Keratinocyte (primary cell): Measurements from ENCODE around the gene FRMD3. TPM values are rescaled to one million over a fixed set of nuclear protein-coding genes. Genes with fewer than 3 reads are reported as not detected.

ENCODE experiments used
- DNase-seq: peaks from one replicate; pipeline ENCODE4 v3.0.0-alpha.2; 2011; ENCODE audit warnings: low read depth, missing footprints, low spot score
- FAIRE-seq: peaks from 2 replicates; lab custom pipeline; 2011; peaks lifted over from hg19 to GRCh38; lab: Jason Lieb, UNC
- H2AFZ ChIP-seq: 2 replicates; pipeline ENCODE4 v1.6.0; 2012; ENCODE audit warnings: low read length, control low read depth, inconsistent platforms; ENCODE audit not compliant: control insufficient read depth
- H3K27ac ChIP-seq: 2 replicates; pipeline ENCODE4 v1.5.1; 2011; ENCODE audit warnings: low read length; ENCODE audit not compliant: control insufficient read depth, insufficient read depth
- H3K27me3 ChIP-seq: 3 replicates; pipeline ENCODE4 v1.6.0; 2011; ENCODE audit warnings: low read length; ENCODE audit not compliant: control insufficient read depth, insufficient read depth; ENCODE audit errors: extremely low read depth
- H3K36me3 ChIP-seq, 2 experiments: 2 replicates in 1 of 2; 3 replicates in 1 of 2; pipeline ENCODE4 v1.5.1; 2011; ENCODE audit warnings: low read length in 2 of 2, mild to moderate bottlenecking in 1 of 2; ENCODE audit not compliant: control insufficient read depth in 2 of 2, insufficient read depth in 2 of 2; ENCODE audit errors: extremely low read depth in 1 of 2
- H3K4me1 ChIP-seq: 3 replicates; pipeline ENCODE4 v1.5.1; 2011; ENCODE audit warnings: low read length; ENCODE audit not compliant: control insufficient read depth, insufficient read depth; ENCODE audit errors: extremely low read depth
- H3K4me2 ChIP-seq: 3 replicates; pipeline ENCODE4 v1.6.0; 2011; ENCODE audit warnings: low read depth, low read length; ENCODE audit not compliant: control insufficient read depth, insufficient read depth; ENCODE audit errors: extremely low read depth
- H3K4me3 ChIP-seq, 3 experiments: fragments of 200-600 bp in 1 of 3; sonication (generic) in 1 of 3; 2 replicates in 2 of 3; 3 replicates in 1 of 3; pipeline ENCODE4 v1.5.1; 2011 to 2016; ENCODE audit warnings: low read length in 3 of 3, mild to moderate bottlenecking in 3 of 3, control low read depth in 2 of 3, inconsistent platforms in 1 of 3, low read depth in 1 of 3, mixed read lengths in 1 of 3, mixed run types in 1 of 3, moderate library complexity in 1 of 3; ENCODE audit not compliant: control insufficient read depth in 2 of 3, insufficient read depth in 2 of 3; ENCODE audit errors: extremely low read depth in 1 of 3
- H3K79me2 ChIP-seq: 2 replicates; pipeline ENCODE4 v1.6.0; 2012; ENCODE audit warnings: low read length; ENCODE audit not compliant: control insufficient read depth, insufficient read depth
- H3K9ac ChIP-seq: 3 replicates; pipeline ENCODE4 v1.6.0; 2011; ENCODE audit warnings: low read length; ENCODE audit not compliant: control insufficient read depth, insufficient read depth; ENCODE audit errors: extremely low read depth
- H3K9me1 ChIP-seq: 3 replicates; pipeline ENCODE4 v1.6.0; 2011; ENCODE audit warnings: low read length; ENCODE audit not compliant: control insufficient read depth, insufficient read depth; ENCODE audit errors: extremely low read depth
- H3K9me3 ChIP-seq: 2 replicates; pipeline ENCODE4 v1.5.1; 2012; ENCODE audit warnings: low read depth, low read length; ENCODE audit not compliant: control insufficient read depth
- H4K20me1 ChIP-seq: 3 replicates; pipeline ENCODE4 v1.6.0; 2011; ENCODE audit warnings: low read length; ENCODE audit not compliant: control insufficient read depth, insufficient read depth; ENCODE audit errors: extremely low read depth
- CTCF ChIP-seq, 3 experiments: IDR thresholded peaks in 1 of 3; conservative IDR thresholded peaks in 1 of 3; optimal IDR thresholded peaks in 1 of 3; 2 replicates in 2 of 3; 3 replicates in 1 of 3; pipeline versions ENCODE3 to v1.5.1; 2011; ENCODE audit warnings: low read length in 3 of 3, mild to moderate bottlenecking in 3 of 3, moderate library complexity in 2 of 3, control low read depth in 1 of 3, inconsistent platforms in 1 of 3; ENCODE audit not compliant: insufficient read depth in 2 of 3; ENCODE audit errors: extremely low read depth in 1 of 3
- EZH2 ChIP-seq: IDR thresholded peaks from one replicate; pipeline ENCODE4 v1.6.1; 2012; ENCODE audit warnings: inconsistent platforms, mild to moderate bottlenecking, low read length, moderate library complexity
- dilution Hi-C: fragments of 300-500 bp; cut with MboI; formaldehyde crosslinking; loops from one replicate; pipeline ENCODE4 v1.7.0; 2020; ENCODE audit warnings: low sequenced_read_pairs; ENCODE audit not compliant: extremely low pct_ligation_motif_present
- polyA plus RNA-seq, 5 experiments: library from polyadenylated mRNA; depleted of rRNA in 3 of 5; stranded (reverse) in 3 of 5; stranded (forward) in 1 of 5; unstranded in 1 of 5; fragments of >200 nt; gene quantifications; 1 replicate in 1 of 5; 2 replicates in 3 of 5; 3 replicates in 1 of 5; pipeline versions ENCODE4 v1.2.1 to v1.2.3, GENCODE V29; 2011 to 2012; ENCODE audit warnings: missing spikeins in 2 of 5, low read depth in 1 of 5, low replicate concordance in 1 of 5

Gene FRMD3
- polyA plus RNA-seq, 1 donor (not counting 4 experiments of a cell fraction or from before 2014, with no cell fraction given): 0.21 TPM

GRCh38 chr9:83475741-83476140, 62.5 kb downstream of the FRMD3 start:
- no peaks in the 10 kb centered on the region for H3K9me1 ChIP-seq
- H4K20me1 ChIP-seq: no peaks in the 10 kb centered on the region
- H3K4me1 ChIP-seq: no peaks in the 10 kb centered on the region
- no peaks in the 10 kb centered on the region for H3K36me3 ChIP-seq
- H3K27ac ChIP-seq: no peak overlapping the region
- DNase-seq: no peak
- no peak overlapping the region for H3K4me3 ChIP-seq
- H3K27me3 ChIP-seq: no peaks in the 10 kb centered on the region
- H3K4me2 ChIP-seq: no peak overlapping the region
- dilution Hi-C loops: no loop called here
- FAIRE-seq: no peak
- TF ChIP-seq EZH2: no peak
- no peak for TF ChIP-seq CTCF (optimal IDR thresholded peaks at IDR 0.05 in 1 of 3, IDR thresholded peaks at IDR 0.05 in 1 of 3, conservative IDR thresholded peaks at IDR 0.05 in 1 of 3; ENCODE audit: extremely low read depth in 1 of 3, insufficient read depth in 2 of 3, low read length in 3 of 3)
- H3K9ac ChIP-seq: no peak overlapping the region
- no peak overlapping the region for H2AFZ ChIP-seq
- no peaks in the 10 kb centered on the region for H3K9me3 ChIP-seq
- no peaks in the 10 kb centered on the region for H3K79me2 ChIP-seq

DNA sequence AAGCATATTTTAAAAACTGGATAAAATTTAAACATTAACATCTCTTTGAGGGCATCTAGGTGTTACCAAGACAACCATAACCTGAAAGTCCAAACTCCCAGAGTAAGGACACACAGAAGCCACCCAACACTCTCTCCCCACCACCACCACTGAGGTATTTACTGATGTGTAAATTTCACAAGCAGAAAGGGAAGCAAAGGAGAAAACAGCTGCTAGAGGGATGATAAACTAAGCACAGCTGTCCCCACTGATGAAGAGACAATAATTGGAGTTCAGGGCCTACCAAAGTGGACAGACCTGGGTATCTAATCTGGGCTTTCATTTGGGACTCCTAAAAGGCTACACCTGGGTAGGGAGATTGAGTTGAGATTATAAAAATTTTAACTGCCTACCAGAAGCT, 63.6 kb downstream of the FRMD3 start:
- no peak overlapping the region for H3K4me2 ChIP-seq
- H3K27ac ChIP-seq: no peak overlapping the region

More for the DNA sequence above, 63.6 kb downstream of the FRMD3 start:
- Histone ChIP-seq H3K4me3 (no peak overlapping the region), H4K20me1 (no peaks in the 10 kb centered on the region), H3K4me1 (no peaks in the 10 kb centered on the region), H2AFZ (no peak overlapping the region), H3K79me2 (no peaks in the 10 kb centered on the region), H3K9me3 (no peaks in the 10 kb centered on the region), H3K27me3 (no peaks in the 10 kb centered on the region), H3K9ac (no peak overlapping the region), H3K36me3 (no peaks in the 10 kb centered on the region), H3K9me1 (no peaks in the 10 kb centered on the region)
- DNase-seq: no peak
- no peak for TF ChIP-seq CTCF (optimal IDR thresholded peaks at IDR 0.05 in 1 of 3, IDR thresholded peaks at IDR 0.05 in 1 of 3, conservative IDR thresholded peaks at IDR 0.05 in 1 of 3; ENCODE audit: extremely low read depth in 1 of 3, insufficient read depth in 2 of 3, low read length in 3 of 3)
- TF ChIP-seq EZH2: no peak
- FAIRE-seq: no peak
- dilution Hi-C loops: no loop called here
